ENCODE results near the gene SAMMSON. TPM values are rescaled to one million over a fixed set of nuclear protein-coding genes. Genes with fewer than 3 reads are reported as not detected.

SAMMSON gene
- total RNA-seq, 3 donors from 2014 or later: 0.98 TPM; not detected in 2

- Histone ChIP-seq H3K27me3 (no peaks in the 10 kb centered on the region), H3K4me3 (no peak overlapping the region), H3K36me3 (no peaks in the 10 kb centered on the region), H3K4me1 (no peaks in the 10 kb centered on the region), H3K27ac (no peak overlapping the region), H3K9me3 (no peaks in the 10 kb centered on the region)
- no peak for DNase-seq (ENCODE audit: low spot score in 2 of 2)
- intact Hi-C loops (cut with DNase I; ENCODE audit: low total_unique reads): no loop called here
- TF ChIP-seq CTCF (IDR thresholded peaks at IDR 0.05) (no peak), POLR2A (IDR thresholded peaks at IDR 0.05) (no peak), POLR2AphosphoS5 (IDR thresholded peaks at IDR 0.05) (no peak)
Observed at GRCh38 chr3:70108072-70108471, 108.5 kb downstream of the SAMMSON start.

DNA sequence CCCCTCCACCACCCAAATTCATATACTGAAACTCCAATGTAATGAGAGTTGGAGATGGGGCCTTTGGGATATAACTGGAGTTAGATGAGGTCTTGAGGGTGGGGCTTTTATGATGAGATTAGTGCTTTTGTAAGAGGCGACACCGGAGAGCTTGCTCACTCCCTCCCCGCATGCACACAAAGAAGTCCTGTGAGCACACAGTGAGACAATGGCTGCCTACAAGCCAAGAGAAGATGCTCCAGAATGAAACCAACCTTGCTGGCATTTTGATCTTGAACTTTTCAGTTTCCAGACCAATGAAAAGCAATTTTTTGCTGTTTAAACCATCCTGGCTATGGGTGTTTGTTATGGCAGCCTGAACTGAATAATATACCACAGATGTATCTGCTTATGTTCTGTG lies 109.0 kb downstream of the SAMMSON start:
- DNase-seq (ENCODE audit: low spot score in 2 of 2): no peak
- H3K27me3 ChIP-seq: no peaks in the 10 kb centered on the region
- H3K9me3 ChIP-seq: no peaks in the 10 kb centered on the region
- no peaks in the 10 kb centered on the region for H3K4me1 ChIP-seq
- no peak overlapping the region for H3K4me3 ChIP-seq
- intact Hi-C loops (cut with DNase I; ENCODE audit: low total_unique reads): no loop called here
- TF ChIP-seq POLR2A (IDR thresholded peaks at IDR 0.05) (no peak), CTCF (IDR thresholded peaks at IDR 0.05) (no peak), POLR2AphosphoS5 (IDR thresholded peaks at IDR 0.05) (no peak)
- no peaks in the 10 kb centered on the region for H3K36me3 ChIP-seq
- no peak overlapping the region for H3K27ac ChIP-seq

DNA sequence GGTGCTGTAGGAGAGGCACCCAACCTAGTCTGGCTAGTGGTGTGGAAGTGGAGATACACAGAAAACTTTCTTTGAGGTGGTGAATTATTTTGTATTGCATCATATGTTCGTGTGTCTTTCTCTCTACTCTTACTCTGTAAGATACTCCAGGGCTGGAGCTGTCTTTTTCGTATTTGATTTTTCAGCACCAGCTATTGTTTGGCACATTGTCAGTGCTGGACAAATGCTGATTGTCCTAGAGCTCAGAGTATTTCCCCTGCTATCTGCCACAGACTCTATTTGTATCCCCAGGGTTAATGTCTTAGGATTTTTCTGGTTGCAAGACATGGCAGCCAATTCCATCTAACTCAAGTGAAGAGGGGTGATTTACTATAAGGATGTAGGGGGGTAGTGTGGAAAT lies 110.5 kb downstream of the SAMMSON start:
- Histone ChIP-seq H3K27me3 (no peaks in the 10 kb centered on the region), H3K9me3 (no peaks in the 10 kb centered on the region), H3K27ac (no peak overlapping the region), H3K36me3 (no peaks in the 10 kb centered on the region), H3K4me3 (no peak overlapping the region), H3K4me1 (no peaks in the 10 kb centered on the region)
- intact Hi-C loops (cut with DNase I; ENCODE audit: low total_unique reads): no loop called here
- TF ChIP-seq POLR2AphosphoS5 (IDR thresholded peaks at IDR 0.05) (no peak), POLR2A (IDR thresholded peaks at IDR 0.05) (no peak), CTCF (IDR thresholded peaks at IDR 0.05) (no peak)
- no peak for DNase-seq (ENCODE audit: low spot score in 2 of 2)

GRCh38 chr3:70111411-70111810 lies 111.9 kb downstream of the SAMMSON start:
- intact Hi-C loops (cut with DNase I; ENCODE audit: low total_unique reads): no loop called here
- TF ChIP-seq CTCF (IDR thresholded peaks at IDR 0.05) (no peak), POLR2A (IDR thresholded peaks at IDR 0.05) (no peak), POLR2AphosphoS5 (IDR thresholded peaks at IDR 0.05) (no peak)
- Histone ChIP-seq H3K27ac (no peak overlapping the region), H3K27me3 (no peaks in the 10 kb centered on the region), H3K4me1 (no peaks in the 10 kb centered on the region), H3K4me3 (no peak overlapping the region), H3K36me3 (no peaks in the 10 kb centered on the region), H3K9me3 (no peaks in the 10 kb centered on the region)
- DNase-seq (ENCODE audit: low spot score in 2 of 2): no peak

GRCh38 chr3:70112751-70113150 lies 113.2 kb downstream of the SAMMSON start:
- no peak for DNase-seq (ENCODE audit: low spot score in 2 of 2)
- Histone ChIP-seq H3K4me3 (no peak overlapping the region), H3K36me3 (no peaks in the 10 kb centered on the region), H3K9me3 (no peaks in the 10 kb centered on the region), H3K27me3 (no peaks in the 10 kb centered on the region), H3K4me1 (no peaks in the 10 kb centered on the region), H3K27ac (no peak overlapping the region)
- no peak for TF ChIP-seq CTCF (IDR thresholded peaks at IDR 0.05)
- TF ChIP-seq POLR2AphosphoS5 (IDR thresholded peaks at IDR 0.05): no peak
- no peak for TF ChIP-seq POLR2A (IDR thresholded peaks at IDR 0.05)
- intact Hi-C loops (cut with DNase I; ENCODE audit: low total_unique reads): no loop called here

Measured in breast epithelium (tissue), 4 donors.